NCI-H510A treated with DMSO at 0.1 percent for 48 hours (cell line): ENCODE results near the gene PRAME.
"Not testable (repeated sequence)": the region's sequence is repeated elsewhere in the genome, so short reads cannot be mapped to it uniquely, and the experiment has no call there.

ENCODE experiments used
- DNase-seq: peaks from one replicate; lab custom pipeline; 2025; lab: John Stamatoyannopoulos, UW

The PRAME gene

GRCh38 chr22:22558972-22559603 lies at the start of gene PRAME:
TSS of gene PRAME (minus strand) at chr22:22559265. CDS start at chr22:22556832, 2,433 bp downstream.
- DNase-seq: peak; percentile 72

- not testable (repeated sequence) for DNase-seq
Measured at GRCh38 chr22:22608022-22608421, 49.0 kb upstream of the PRAME start.

GRCh38 chr22:22605074-22605404 lies 46.0 kb upstream of the PRAME start:
- no peak for DNase-seq

GRCh38 chr22:22604326-22605073 lies 45.4 kb upstream of the PRAME start:
- no peak for DNase-seq

- DNase-seq: no peak
Measured at GRCh38 chr22:22603470-22603947, 44.4 kb upstream of the PRAME start.

GRCh38 chr22:22600531-22601261 lies 41.6 kb upstream of the PRAME start:
- no peak for DNase-seq

- no peak for DNase-seq
Measured at GRCh38 chr22:22599248-22599647, 40.2 kb upstream of the PRAME start.

- DNase-seq: no peak
Measured at GRCh38 chr22:22598144-22598543, 39.1 kb upstream of the PRAME start.

- no peak for DNase-seq
Measured at GRCh38 chr22:22595001-22595835, 36.2 kb upstream of the PRAME start.

GRCh38 chr22:22593964-22594656 lies 35.0 kb upstream of the PRAME start:
- DNase-seq: peak; percentile 8

GRCh38 chr22:22593250-22593649 lies 34.2 kb upstream of the PRAME start:
- no peak for DNase-seq

- peak; percentile 7 for DNase-seq
Measured at GRCh38 chr22:22591348-22592299, 32.6 kb upstream of the PRAME start.

GRCh38 chr22:22590136-22590891 lies 31.2 kb upstream of the PRAME start:
- no peak for DNase-seq

- DNase-seq: no peak
Measured at GRCh38 chr22:22588485-22589164, 29.6 kb upstream of the PRAME start.

GRCh38 chr22:22587577-22588188 lies 28.6 kb upstream of the PRAME start:
- no peak for DNase-seq

- no peak for DNase-seq
Measured at GRCh38 chr22:22584722-22585121, 25.7 kb upstream of the PRAME start.

- no peak for DNase-seq
Measured at GRCh38 chr22:22583030-22583429, 24.0 kb upstream of the PRAME start.

- not testable (repeated sequence) for DNase-seq
Measured at GRCh38 chr22:22581524-22581923, 22.5 kb upstream of the PRAME start.
